SK-N-SH treated with all-trans-retinoic acid at 6 μM for 48 hours (cell line): Measurements from ENCODE around the gene SLC22A23.

Experiments
- ATAC-seq: fragments of 200-7000 bp; cut with Tn5 transposase; 3 replicates; pipeline ENCODE4 v1.9.1; 2020; ENCODE audit warnings: mild to moderate bottlenecking, moderate library complexity
- ARNTL ChIP-seq: fragments of 450-650 bp; formaldehyde crosslinking; IDR thresholded peaks from 2 replicates; pipeline ENCODE4 v1.5.0; 2020; ENCODE audit warnings: low read depth, mild to moderate bottlenecking, moderate library complexity, borderline replicate concordance
- BACH2 ChIP-seq: fragments of 250-450 bp; sonication (Bioruptor Pico); IDR thresholded peaks from 2 replicates; pipeline ENCODE4 v1.9.0; 2021; ENCODE audit warnings: mild to moderate bottlenecking, borderline replicate concordance
- CSDC2 ChIP-seq: fragments of 250-450 bp; sonication (Bioruptor Pico); IDR thresholded peaks from 2 replicates; pipeline ENCODE4 v1.5.0; 2020; ENCODE audit warnings: mild to moderate bottlenecking, moderate library complexity
- CSRNP3 ChIP-seq: fragments of 250-450 bp; sonication (Bioruptor Pico); IDR thresholded peaks from 2 replicates; pipeline ENCODE4 v1.5.1; 2021; ENCODE audit warnings: mild to moderate bottlenecking, moderate library complexity
- ESRRG ChIP-seq: fragments of 250-450 bp; sonication (Bioruptor Pico); IDR thresholded peaks from 2 replicates; pipeline ENCODE4 v1.6.1; 2021; ENCODE audit warnings: mild to moderate bottlenecking
- GLIS3 ChIP-seq: fragments of 250-450 bp; sonication (Bioruptor Pico); IDR thresholded peaks from 2 replicates; pipeline ENCODE4 v1.5.0; 2020; ENCODE audit warnings: mild to moderate bottlenecking, moderate library complexity
- ISL1 ChIP-seq: fragments of 250-450 bp; sonication (Bioruptor Pico); IDR thresholded peaks from 2 replicates; pipeline ENCODE4 v2.1.2; 2022; ENCODE audit warnings: mild to moderate bottlenecking, moderate library complexity
- PATZ1 ChIP-seq: fragments of 250-450 bp; sonication (Bioruptor Pico); IDR thresholded peaks from 2 replicates; pipeline ENCODE4 v1.8.0; 2020; ENCODE audit warnings: mild to moderate bottlenecking, moderate library complexity, borderline replicate concordance
- PPARA ChIP-seq: fragments of 250-450 bp; sonication (Bioruptor Pico); IDR thresholded peaks from 2 replicates; pipeline ENCODE4 v1.5.0; 2020; ENCODE audit warnings: mild to moderate bottlenecking, borderline replicate concordance
- RARB ChIP-seq: fragments of 250-450 bp; sonication (Bioruptor Pico); IDR thresholded peaks from 2 replicates; pipeline ENCODE4 v1.8.0; 2021; ENCODE audit warnings: mild to moderate bottlenecking, moderate library complexity
- SNAI2 ChIP-seq: fragments of 250-450 bp; sonication (Bioruptor Pico); IDR thresholded peaks from 2 replicates; pipeline ENCODE4 v1.5.0; 2020; ENCODE audit warnings: mild to moderate bottlenecking, moderate library complexity
- TCF4 ChIP-seq: fragments of 250-450 bp; sonication (Bioruptor Pico); IDR thresholded peaks from 2 replicates; pipeline ENCODE4 v1.8.0; 2021; ENCODE audit warnings: mild to moderate bottlenecking, moderate library complexity, borderline replicate concordance
- TOX ChIP-seq: fragments of 250-450 bp; sonication (Bioruptor Pico); IDR thresholded peaks from 2 replicates; pipeline ENCODE4 v1.8.0; 2021; ENCODE audit warnings: mild to moderate bottlenecking, moderate library complexity, borderline replicate concordance
- TSHZ2 ChIP-seq: fragments of 250-450 bp; sonication (Bioruptor Pico); IDR thresholded peaks from 2 replicates; pipeline ENCODE4 v1.5.0; 2020; ENCODE audit warnings: mild to moderate bottlenecking, moderate library complexity
- ZC3H10 ChIP-seq: fragments of 250-450 bp; sonication (Bioruptor Pico); IDR thresholded peaks from 2 replicates; pipeline ENCODE4 v1.5.1; 2021; ENCODE audit warnings: mild to moderate bottlenecking, moderate library complexity
- ZFP3 ChIP-seq: fragments of 250-450 bp; sonication (Bioruptor Pico); IDR thresholded peaks from 2 replicates; pipeline ENCODE4 v1.5.0; 2020; ENCODE audit warnings: mild to moderate bottlenecking, moderate library complexity
- ZFP30 ChIP-seq: fragments of 450-650 bp; formaldehyde crosslinking; IDR thresholded peaks from 2 replicates; pipeline ENCODE4 v1.5.0; 2022; ENCODE audit warnings: mild to moderate bottlenecking, moderate library complexity
- ZNF565 ChIP-seq: fragments of 450-650 bp; formaldehyde crosslinking; conservative IDR thresholded peaks from 2 replicates; pipeline ENCODE4 v1.5.0; 2020; ENCODE audit warnings: low read depth, mild to moderate bottlenecking, moderate library complexity
- ZNF70 ChIP-seq: fragments of 450-650 bp; formaldehyde crosslinking; IDR thresholded peaks from 2 replicates; pipeline ENCODE4 v1.5.0; 2020; ENCODE audit warnings: mild to moderate bottlenecking, moderate library complexity
- ZNF8 ChIP-seq: fragments of 450-650 bp; formaldehyde crosslinking; IDR thresholded peaks from 2 replicates; pipeline ENCODE4 v1.5.0; 2020; ENCODE audit warnings: mild to moderate bottlenecking, moderate library complexity
- TF ChIP-seq, protein P1 (sequence below): fragments of 250-450 bp; sonication (Bioruptor Pico); IDR thresholded peaks from 2 replicates; pipeline ENCODE4 v1.8.0; 2021; ENCODE audit warnings: low read depth, mild to moderate bottlenecking, moderate library complexity, borderline replicate concordance
- TF ChIP-seq, protein P2 (sequence below): fragments of 250-450 bp; sonication (Bioruptor Pico); IDR thresholded peaks from 2 replicates; pipeline ENCODE4 v1.5.1; 2020; ENCODE audit warnings: low read depth, mild to moderate bottlenecking, moderate library complexity

Gene SLC22A23

GRCh38 chr6:3287976-3288707 is 168.7 kb downstream of the SLC22A23 start:
- ATAC-seq: no peak

DNA sequence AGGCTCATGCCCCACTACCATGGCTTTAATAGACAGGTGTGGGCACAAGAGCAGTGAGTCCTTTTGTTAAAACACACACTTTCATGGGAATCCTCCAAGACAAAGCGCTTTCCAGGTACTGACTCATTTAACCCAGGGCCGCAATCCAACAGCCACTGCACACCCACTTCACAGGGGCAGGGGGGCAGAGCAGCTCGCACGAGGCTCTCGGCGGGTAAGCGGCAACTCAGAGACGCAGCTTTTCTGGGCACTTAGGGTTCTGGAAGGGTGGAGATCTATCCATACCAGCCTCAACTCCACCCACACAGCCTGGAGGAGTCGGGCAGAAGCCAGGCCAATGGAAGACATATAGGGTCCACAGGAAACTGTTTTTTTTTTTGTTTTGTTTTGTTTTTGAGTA is 169.5 kb downstream of the SLC22A23 start:
- no peak for ATAC-seq
- no peak for TF ChIP-seq ESRRG (CRISPR knock-in tag)
- TF ChIP-seq, all 23 proteins: peak for 0

More at GRCh38 chr6:3287976-3288707, 168.7 kb downstream of the SLC22A23 start:
- TF ChIP-seq GLIS3: no peak

- no peak for ATAC-seq
- TF ChIP-seq, protein P1, sequence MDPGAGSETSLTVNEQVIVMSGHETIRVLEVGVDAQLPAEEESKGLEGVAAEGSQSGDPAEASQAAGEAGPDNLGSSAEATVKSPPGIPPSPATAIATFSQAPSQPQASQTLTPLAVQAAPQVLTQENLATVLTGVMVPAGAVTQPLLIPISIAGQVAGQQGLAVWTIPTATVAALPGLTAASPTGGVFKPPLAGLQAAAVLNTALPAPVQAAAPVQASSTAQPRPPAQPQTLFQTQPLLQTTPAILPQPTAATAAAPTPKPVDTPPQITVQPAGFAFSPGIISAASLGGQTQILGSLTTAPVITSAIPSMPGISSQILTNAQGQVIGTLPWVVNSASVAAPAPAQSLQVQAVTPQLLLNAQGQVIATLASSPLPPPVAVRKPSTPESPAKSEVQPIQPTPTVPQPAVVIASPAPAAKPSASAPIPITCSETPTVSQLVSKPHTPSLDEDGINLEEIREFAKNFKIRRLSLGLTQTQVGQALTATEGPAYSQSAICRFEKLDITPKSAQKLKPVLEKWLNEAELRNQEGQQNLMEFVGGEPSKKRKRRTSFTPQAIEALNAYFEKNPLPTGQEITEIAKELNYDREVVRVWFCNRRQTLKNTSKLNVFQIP (CRISPR knock-in tag): no peak
- no peak for TF ChIP-seq ZFP3 (CRISPR knock-in tag)
- no peak for TF ChIP-seq ESRRG (CRISPR knock-in tag)
- TF ChIP-seq PPARA: no peak
- no peak for TF ChIP-seq ZNF8 (CRISPR knock-in tag)
- TF ChIP-seq BACH2: no peak
- no peak for TF ChIP-seq ZFP30 (CRISPR knock-in tag)
- TF ChIP-seq TSHZ2 (CRISPR knock-in tag): no peak
- TF ChIP-seq TCF4: no peak
- no peak for TF ChIP-seq RARB (CRISPR knock-in tag)
- no peak for TF ChIP-seq SNAI2 (CRISPR knock-in tag)
- no peak for TF ChIP-seq ZC3H10 (CRISPR knock-in tag)
- no peak for TF ChIP-seq PATZ1
- TF ChIP-seq, protein P2, sequence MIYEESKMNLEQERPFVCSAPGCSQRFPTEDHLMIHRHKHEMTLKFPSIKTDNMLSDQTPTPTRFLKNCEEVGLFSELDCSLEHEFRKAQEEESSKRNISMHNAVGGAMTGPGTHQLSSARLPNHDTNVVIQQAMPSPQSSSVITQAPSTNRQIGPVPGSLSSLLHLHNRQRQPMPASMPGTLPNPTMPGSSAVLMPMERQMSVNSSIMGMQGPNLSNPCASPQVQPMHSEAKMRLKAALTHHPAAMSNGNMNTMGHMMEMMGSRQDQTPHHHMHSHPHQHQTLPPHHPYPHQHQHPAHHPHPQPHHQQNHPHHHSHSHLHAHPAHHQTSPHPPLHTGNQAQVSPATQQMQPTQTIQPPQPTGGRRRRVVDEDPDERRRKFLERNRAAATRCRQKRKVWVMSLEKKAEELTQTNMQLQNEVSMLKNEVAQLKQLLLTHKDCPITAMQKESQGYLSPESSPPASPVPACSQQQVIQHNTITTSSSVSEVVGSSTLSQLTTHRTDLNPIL: no peak
- TF ChIP-seq TOX (CRISPR knock-in tag): no peak
- no peak for TF ChIP-seq ISL1
Observed at GRCh38 chr6:3286641-3287171, 170.1 kb downstream of the SLC22A23 start.

- no peak for ATAC-seq
- TF ChIP-seq RARB (CRISPR knock-in tag): no peak
- TF ChIP-seq BACH2: no peak
- no peak for TF ChIP-seq CSDC2 (CRISPR knock-in tag)
- TF ChIP-seq ARNTL (CRISPR knock-in tag): no peak
- no peak for TF ChIP-seq GLIS3
- TF ChIP-seq PPARA: no peak
- TF ChIP-seq TCF4: no peak
- no peak for TF ChIP-seq ZFP3 (CRISPR knock-in tag)
- TF ChIP-seq TOX (CRISPR knock-in tag): no peak
- TF ChIP-seq ZC3H10 (CRISPR knock-in tag): no peak
- TF ChIP-seq ZNF70 (CRISPR knock-in tag): no peak
- TF ChIP-seq ZNF565: no peak
- TF ChIP-seq ZFP30 (CRISPR knock-in tag): no peak
- TF ChIP-seq ISL1: no peak
- TF ChIP-seq, protein P1 (CRISPR knock-in tag): no peak
- no peak for TF ChIP-seq CSRNP3 (CRISPR knock-in tag)
- no peak for TF ChIP-seq ESRRG (CRISPR knock-in tag)
Observed at GRCh38 chr6:3285732-3286131, 171.1 kb downstream of the SLC22A23 start.
